SH-SY5Y (cell line): Measurements from ENCODE around the gene CLEC17A.
A peak's percentile ranks its signal among the peaks of the same experiment; 100 is the strongest.

ENCODE experiments used
- GATA2 ChIP-seq: IDR thresholded peaks from 2 replicates; pipeline ENCODE4 v1.6.1; 2011; ENCODE audit warnings: mild to moderate bottlenecking, low read depth, low read length
- GATA3 ChIP-seq: IDR thresholded peaks from 2 replicates; pipeline ENCODE4 v1.6.1; 2011; ENCODE audit warnings: low read depth, mild to moderate bottlenecking, low read length, moderate library complexity

Gene CLEC17A, protein sequence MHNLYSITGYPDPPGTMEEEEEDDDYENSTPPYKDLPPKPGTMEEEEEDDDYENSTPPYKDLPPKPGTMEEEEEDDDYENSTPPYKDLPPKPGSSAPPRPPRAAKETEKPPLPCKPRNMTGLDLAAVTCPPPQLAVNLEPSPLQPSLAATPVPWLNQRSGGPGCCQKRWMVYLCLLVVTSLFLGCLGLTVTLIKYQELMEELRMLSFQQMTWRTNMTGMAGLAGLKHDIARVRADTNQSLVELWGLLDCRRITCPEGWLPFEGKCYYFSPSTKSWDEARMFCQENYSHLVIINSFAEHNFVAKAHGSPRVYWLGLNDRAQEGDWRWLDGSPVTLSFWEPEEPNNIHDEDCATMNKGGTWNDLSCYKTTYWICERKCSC

DNA sequence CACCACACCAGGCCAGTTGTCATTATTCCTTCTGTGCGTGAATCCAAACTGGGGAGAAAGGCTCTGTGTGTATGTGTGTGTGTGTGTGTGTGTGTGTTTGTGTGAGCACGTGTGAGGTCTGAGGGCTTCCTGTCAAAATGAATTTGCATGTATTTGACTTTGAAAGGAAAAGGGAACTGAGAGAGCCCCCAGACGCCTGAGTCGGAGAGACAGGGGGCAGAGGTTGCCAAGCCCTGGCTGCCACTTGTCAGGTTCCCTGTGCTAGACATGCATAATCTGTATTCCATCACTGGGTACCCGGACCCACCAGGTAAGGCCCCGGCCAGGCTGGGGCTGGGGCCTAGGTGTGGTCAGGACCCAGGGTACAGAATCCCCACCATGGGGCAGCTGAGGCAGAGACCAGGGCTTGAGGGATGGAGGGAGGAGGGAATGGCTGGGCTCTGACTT is at the start of gene CLEC17A:
Gene CLEC17A, plus strand, starts transcription at position 191 of the 447 bp plus-strand sequence. Its CDS starts 77 bp downstream, at position 268.
- TF ChIP-seq GATA2: no peak
- no peak for TF ChIP-seq GATA3

DNA sequence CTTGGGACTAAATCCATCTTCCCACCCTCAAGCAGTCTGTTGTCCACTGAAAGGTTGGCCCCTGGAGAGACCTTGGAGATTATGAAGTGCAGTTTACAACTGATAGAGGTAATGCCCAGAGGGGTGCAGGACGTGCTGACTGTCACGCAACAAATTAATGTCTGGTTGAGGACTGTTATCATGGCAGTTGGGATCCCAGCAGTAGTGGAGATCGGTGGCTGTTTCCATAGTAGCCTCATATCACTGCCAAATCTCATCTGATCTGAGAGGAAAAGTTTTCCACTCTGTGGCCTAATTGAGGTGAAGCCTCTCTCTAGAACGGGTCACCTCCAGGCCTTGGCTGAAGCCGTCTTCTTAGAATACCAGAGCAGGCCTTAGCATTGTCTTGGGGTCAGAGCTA is 49.4 kb upstream of the CLEC17A start:
- TF ChIP-seq GATA2 (peak; percentile 92), GATA3 (peak; percentile 61; the same call in 1 of the 2 replicates)

DNA sequence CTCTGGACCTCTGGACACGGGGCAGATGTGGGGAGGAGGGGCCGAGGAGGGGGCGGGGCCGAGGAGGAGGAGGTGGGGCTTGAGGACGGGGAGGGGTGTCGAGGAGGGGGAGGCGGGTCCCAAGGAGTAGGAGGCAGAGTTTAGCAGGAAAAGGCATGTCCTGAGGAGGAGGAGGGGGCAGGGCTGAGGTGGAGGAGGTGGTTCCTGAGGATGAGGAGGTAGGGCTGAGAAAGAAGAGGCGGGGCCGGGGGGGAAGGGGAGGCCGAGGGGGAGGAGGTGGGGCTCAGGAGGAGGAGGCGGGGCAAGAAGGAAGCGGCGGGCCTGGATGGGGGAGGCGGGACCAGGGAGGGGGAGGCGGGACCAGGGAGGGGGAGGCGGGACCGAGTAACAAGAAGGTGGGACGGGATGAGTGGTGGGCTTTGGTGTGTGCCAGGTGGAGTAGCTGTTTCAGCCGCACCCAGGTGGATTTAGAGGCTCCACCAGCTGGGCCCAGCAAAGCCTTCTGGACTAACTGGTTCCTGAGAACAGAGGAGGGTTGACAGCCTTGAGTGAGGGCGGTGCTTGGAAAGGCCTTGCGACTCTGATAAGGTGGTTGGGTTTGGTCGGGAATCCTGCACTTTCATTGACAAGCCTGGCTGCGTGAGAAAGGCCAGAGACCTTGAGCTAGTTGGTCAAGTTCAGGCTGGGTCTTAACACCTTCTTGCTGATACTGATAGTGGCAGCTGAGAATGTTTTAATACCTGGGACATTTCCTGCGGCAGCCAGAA is 45.8 kb upstream of the CLEC17A start:
- TF ChIP-seq GATA2 (no peak), GATA3 (no peak)

DNA sequence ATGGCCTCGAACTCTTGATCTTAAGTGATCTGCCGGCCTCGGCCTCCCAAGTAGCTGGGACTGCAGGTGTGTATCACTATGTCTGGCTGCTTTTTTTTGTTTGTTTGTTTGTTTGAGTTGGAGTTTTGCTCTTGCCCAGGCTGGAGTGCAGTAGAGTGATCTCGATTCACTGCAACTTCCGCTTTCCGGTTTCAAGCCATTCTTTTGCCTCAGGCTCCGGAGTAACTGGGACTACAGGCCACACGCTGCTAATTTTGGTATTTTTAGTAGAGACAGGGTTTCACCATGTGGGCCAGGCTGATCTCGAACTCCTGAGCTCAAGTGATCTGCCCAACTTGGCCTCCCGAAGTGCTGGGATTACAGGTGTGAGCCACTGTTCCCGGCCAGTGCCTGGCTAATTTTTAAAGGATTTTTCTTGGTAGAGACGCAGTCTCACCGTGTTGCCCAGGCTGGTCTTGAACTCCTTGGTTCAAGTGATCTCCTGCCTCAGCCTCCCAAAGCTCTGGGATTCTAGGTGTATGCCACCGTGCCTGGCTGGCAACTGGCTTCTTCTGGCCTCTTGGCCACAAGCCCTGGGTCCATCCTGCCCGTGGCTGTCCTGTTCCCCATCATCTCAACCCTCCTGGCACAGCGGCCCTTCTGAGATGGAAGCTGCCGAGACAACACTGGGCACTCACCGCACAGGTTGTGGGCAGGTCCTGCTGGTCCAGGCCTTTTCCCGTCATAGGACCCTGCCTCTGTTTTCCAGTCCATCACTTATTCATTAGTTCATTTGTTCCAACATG is 42.0 kb upstream of the CLEC17A start:
- TF ChIP-seq GATA3 (no peak), GATA2 (no peak)

DNA sequence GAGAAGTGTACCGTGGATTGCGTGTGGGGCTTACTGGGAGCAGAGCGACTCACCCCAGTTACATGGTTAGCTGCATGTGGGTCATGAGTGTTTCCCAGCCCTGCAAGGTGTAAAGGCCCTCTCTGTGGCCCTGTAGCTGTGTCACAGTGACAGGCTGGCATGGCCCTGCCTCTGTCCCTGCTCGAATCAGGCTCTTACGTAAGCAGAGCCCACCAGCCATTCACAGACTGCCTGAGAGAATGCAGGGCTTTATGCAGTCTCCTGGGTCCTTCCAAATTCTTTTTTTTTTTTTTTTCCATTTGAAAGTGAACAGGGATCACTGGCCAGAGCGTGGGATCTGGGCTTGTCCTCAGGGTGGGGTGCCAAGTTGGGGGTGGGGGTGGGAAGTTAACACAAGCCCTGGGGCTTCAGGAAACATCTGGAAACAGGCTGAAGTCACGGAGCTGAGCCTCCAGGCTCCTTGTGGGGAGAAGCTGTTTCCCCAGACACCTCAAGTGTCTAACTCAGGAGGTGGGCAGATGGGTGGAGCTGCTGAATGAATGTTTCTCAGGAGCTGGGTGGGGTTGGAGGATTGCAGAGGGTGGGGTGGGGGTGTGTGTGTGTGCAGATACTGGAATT is 40.1 kb upstream of the CLEC17A start:
- TF ChIP-seq GATA2 (no peak), GATA3 (no peak)

DNA sequence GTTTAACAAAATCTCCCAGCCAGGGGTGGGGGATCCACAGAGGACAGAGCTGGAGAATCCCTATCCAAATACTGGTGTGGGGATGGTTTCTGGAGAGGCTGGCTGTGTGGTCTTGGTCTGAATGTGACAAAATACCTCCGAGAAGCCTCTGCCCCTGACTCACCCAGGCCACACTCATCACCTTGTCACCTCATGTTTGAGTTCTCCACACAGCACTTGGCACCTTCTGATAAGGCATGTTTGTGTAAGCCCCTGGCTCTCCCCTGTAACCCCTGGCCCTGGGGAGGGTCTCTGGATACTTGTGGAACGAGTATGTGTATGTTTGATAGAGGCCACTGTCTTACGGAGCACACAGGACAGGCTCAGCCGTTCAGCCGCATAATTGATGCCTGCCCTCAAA is 38.8 kb upstream of the CLEC17A start:
- TF ChIP-seq GATA2 (no peak), GATA3 (no peak)

DNA sequence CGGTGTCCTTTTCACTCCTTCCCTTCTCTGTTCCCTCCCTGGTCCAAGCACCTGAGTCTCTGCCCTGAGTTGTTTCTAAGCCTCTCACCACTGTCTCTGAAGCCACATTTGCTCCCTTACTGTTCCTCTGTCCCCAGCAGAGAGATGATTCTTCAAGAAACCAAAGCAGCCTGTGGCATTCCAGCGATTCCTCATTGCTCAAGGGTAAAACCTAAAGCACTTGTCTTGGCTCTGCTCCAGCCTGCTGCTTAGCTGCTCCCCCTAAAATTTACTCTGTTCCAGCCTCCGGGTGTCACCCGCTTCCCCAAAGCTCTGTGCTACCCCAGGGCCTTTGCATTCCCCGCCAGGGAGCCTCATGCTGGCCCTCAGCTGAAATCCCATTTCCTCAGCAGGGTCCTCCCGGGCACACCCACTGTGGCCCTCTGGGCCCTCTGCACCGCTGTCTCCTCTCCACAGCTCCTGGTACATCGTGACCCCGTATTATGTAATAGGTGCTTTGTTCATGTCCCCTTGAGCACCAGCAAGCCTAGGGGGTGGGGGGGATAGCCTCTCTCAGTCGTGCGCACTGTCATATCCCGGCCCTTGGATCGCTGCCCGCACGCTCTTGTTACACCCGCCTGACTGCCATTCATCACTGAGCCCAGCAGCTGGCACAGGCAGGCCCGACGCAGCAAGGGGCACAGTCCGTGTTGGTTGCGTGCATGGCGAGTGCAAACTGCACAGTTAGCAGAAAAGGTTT is 37.7 kb upstream of the CLEC17A start:
- TF ChIP-seq GATA3 (no peak), GATA2 (no peak)

DNA sequence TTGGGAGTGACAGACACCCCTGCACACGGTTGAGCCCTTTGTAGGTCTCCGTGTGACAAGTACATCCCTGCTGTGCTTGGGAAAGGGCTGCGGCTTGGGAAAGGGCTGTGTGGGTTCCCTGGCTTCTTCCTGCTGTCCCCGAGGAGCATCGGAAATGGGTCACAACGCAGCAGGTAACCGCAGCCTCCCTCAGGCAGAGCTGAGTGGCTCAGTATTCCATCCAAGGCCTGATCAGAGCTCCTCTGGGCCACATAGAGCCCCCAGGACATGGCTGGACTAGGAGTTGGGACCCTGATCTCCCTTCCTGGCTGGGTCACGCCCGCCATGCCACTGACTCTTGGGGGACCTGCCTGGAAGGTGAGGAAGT is 37.2 kb upstream of the CLEC17A start:
- TF ChIP-seq GATA2 (no peak), GATA3 (no peak)

DNA sequence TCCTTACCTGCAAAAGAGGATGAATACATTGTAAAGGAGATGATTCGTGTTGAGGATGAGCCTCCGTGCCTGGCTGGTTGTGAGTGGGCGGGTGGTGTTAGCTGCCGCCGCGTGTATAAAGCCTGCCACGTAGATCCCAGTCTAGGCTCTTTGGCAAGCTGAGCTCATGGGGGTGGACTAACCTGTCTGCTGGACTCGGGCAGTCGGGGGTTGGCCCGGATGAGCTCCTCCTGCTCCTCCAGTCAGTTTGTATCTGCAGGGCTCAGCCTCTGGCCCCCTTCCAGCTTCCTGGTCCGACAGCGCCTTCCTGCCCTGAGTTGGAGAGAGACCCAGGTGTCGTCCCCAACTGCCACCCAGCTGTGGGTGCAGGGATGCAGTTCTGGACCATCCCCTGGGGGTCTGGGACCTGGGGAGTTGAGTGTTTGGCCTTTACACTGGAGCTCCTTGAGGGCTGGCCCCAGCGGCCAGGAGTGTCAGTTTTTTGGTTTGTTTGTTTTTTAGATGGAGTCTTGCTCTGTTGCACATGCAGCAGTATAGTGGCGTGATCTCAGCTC is 32.6 kb upstream of the CLEC17A start:
- TF ChIP-seq GATA2 (no peak), GATA3 (no peak)

DNA sequence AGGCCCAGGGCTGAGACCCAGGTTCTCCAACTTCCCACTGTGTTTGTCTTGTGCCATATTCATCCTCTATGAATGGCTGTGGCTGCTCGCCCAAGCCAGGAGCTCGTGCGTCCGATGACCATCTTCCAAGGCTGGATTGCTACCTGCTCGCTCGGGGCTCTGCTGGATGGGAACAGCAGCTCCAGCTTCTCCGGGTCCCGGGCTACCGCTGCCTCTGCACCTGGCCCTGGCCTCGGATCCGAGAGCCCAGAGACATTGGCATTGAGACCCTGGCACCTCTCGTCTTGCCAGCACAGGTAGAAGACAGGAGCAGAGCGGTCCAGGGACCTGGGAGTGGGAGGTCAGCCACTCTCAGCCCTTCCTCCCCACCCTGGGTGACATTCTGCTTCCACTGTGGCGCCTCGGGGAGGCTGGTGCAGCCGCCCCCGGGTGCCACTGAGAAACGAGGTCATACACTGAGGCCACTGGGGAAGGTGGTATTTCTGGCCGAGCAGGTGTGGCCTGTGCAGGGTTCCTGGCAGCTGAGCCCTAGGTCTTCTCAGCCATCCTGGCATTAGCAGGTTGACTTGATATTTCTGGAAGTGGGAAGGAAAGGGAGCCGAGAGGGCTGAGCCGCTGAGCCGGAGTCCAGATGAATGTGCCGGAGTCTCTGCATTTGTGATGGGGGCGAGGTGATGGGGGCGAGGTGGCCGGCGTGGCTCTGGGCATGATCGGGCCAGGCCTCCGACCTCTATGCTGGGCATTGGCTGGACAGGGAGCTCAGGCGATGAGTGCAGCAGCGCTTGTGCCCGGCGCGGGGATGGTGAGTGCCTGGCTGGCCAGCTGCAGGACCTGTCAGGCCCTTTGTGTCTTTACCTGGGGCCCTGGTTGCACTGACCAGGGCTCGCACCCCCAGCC is 29.6 kb upstream of the CLEC17A start:
- TF ChIP-seq GATA2: no peak
- TF ChIP-seq GATA3: no peak

DNA sequence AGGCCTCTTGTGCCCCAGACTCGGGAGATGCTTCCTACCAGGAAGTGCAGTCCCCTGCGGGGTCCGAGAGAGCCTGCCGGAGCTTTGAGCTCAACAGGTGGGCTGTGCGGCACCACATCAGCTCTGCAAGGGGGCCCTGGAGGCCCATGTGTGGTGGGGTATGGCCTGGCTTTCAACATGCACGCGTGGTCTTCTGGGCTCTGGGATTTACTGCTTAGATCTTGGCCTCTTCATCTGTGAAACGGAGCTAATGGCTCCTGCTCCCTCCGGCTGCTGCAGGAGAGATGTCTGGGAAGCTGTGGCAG is 29.0 kb upstream of the CLEC17A start:
- TF ChIP-seq GATA2 (no peak), GATA3 (no peak)

DNA sequence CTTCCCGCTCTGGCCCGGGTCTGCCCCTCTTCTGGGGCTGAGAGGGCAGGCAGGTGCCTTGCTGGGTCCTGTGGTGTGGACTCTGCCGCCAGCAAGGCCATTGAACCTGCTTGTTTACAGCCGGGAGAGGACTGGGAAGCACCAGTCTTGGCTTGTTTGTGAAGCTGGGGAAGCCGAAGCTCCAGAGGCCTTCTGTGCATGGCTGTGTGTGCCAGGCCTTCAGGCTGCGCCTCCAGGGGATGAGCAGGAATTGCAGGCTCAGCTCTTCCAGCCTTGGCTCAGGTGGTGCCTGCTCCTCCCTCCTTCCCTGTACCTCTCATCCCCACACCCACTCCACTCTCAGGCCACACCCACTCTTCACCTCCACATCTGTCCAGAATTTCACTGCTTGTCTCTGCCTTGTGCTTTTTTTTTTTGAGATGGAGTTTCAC is 28.5 kb upstream of the CLEC17A start:
- TF ChIP-seq GATA3 (no peak), GATA2 (no peak)
